ENCODE data around the gene COG5.

DNA sequence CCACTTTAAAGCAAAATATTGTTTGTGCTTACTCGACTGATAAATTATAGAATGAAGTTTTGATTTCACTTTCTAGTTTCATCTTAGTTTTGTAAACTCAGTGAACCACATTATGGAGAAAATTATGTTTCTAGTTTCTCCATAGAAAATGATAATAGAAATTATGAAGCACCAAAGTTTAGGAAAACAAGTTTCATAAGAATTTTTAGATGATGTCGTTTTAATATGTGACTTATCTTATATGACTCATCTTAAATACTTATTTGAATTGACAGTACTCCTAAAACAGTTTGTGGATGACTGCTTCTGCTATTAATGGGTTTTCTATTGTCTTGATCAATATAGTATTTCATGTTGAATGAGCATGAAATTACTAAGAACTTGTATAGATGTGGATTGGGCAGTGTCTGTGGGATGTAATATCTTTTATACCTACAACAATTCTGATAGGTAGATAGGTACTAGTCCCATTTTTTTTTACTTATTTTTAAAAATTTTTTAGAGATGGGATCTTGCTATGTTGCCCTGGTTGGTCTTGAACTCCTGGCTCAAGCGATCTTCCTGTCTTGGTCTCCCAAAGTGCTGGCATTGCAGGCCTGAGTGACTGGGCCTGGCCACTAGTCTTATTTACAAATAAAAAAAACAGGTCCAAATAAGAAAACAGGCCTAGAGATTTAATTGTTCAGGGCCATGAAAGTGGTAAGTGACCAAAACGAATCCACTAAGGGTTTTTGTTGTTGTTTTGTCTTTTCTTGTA is 391.3 kb downstream of the COG5 start:
- TF ChIP-seq GATA3 (IDR thresholded peaks at IDR 0.05; ENCODE audit: low read depth, low read length): no peak
- TF ChIP-seq GATA2 (IDR thresholded peaks at IDR 0.05; ENCODE audit: low read depth, low read length): no peak
